Retinal pigment epithelial cell (primary cell): ENCODE measurements around the gene GAK.

ENCODE experiments used
- DNase-seq: peaks from one replicate; pipeline ENCODE4 v3.0.0-alpha.2; 2010; ENCODE audit warnings: low read depth
- H3K4me3 ChIP-seq: 2 replicates; pipeline ENCODE4 v1.5.1; 2011; ENCODE audit warnings: mild to moderate bottlenecking, low read length, control low read depth, moderate library complexity
- CTCF ChIP-seq: conservative IDR thresholded peaks from 2 replicates; pipeline ENCODE4 v1.5.1; 2011; ENCODE audit warnings: low read depth, low read length, control low read depth, inconsistent platforms

Gene GAK

GRCh38 chr4:830601-831482 lies 101.3 kb downstream of the GAK start:
- H3K4me3 ChIP-seq: no peak overlapping the region
- no peak for DNase-seq
- TF ChIP-seq CTCF: no peak

DNA sequence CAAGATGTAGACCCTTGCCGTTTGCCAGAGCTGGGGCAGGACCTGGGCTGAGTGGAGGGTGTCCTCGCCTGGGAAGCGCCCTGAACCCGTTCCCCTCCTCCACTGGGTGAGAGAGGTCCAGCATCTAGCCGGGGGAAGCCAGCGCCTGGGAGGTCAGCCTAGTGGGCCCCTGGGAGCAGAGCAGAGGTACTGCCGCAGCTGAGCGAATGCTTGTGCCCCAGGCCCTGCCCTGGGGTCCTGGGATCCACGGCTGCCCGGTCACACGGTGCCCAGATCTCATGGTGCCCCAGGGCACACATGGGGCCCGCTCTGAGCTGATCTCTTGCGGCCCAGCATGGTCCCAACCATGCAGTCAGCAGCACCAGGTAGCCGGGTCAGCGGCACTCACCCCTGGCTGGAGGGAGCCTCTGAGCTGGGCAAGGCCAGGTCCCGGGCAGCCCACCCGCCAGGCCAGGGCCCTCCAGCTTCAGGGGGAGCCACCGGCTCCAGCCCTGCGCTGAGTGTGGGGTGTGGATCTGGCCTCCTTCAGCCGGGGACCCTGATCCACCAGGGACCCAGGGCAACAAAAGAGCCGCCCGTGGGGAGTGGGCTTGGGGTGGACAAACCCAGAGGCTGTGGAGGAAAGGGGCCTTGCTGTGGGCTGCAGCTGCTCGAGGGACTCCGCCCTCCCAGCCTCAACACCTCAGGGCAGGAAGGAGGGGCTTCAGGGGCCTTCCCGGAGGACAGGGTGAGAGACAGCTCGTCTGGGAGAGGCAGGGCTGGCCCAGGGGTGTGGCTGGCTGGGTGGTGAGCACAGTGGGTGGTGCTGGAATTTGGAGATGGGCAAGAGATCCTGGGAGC lies 102.1 kb downstream of the GAK start:
- no peak for DNase-seq
- TF ChIP-seq CTCF: no peak
- no peak overlapping the region for H3K4me3 ChIP-seq

GRCh38 chr4:829291-829690 lies 102.8 kb downstream of the GAK start:
- no peak overlapping the region for H3K4me3 ChIP-seq
- no peak for DNase-seq
- TF ChIP-seq CTCF: no peak

GRCh38 chr4:828641-829271 lies 103.4 kb downstream of the GAK start:
- H3K4me3 ChIP-seq: no peak overlapping the region
- TF ChIP-seq CTCF: peak; percentile 23
- DNase-seq: no peak

DNA sequence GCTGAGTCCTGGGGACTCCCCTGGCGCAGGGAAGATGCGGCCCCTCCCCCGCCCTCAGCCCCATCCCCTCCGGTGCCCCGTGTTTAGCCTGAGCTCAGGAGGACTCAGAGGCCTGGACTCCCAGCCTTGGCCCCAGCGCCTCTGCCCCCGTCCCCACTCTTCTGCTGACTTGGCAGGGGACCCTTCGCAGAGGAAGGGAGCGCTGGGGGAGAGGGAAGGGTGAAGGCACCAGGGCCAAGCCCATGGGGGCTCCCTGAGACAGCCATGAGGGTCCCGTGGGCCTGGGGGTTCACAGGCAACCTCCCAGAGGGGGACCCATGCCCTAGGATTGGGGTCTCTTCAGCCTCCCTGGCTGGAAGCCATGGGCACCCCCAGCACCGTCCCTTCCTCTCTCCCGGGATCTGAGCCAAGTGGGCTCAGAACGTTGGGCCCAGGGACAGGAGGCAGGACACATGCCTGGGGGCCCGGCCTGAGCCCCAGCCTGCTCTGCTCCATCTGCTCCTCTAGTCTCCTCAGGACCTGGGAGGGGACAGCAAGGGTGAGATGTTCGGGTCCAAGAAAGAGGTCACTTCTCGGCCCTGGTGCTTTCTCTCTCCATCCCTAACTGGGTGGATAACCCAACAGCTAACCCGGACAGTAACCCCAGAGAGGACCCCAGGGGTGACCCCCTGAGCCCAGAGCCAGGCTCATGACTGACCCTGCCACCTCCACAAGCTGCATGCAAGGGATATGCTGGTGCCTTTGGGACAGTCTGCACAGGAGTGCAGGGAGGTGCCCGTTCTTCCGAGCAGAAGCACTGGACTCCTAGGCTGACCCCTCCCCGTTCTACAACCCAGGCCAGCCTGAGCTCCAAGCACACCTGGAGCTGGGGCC lies 104.7 kb downstream of the GAK start:
- no peak for DNase-seq
- no peak for TF ChIP-seq CTCF
- H3K4me3 ChIP-seq: no peak overlapping the region

DNA sequence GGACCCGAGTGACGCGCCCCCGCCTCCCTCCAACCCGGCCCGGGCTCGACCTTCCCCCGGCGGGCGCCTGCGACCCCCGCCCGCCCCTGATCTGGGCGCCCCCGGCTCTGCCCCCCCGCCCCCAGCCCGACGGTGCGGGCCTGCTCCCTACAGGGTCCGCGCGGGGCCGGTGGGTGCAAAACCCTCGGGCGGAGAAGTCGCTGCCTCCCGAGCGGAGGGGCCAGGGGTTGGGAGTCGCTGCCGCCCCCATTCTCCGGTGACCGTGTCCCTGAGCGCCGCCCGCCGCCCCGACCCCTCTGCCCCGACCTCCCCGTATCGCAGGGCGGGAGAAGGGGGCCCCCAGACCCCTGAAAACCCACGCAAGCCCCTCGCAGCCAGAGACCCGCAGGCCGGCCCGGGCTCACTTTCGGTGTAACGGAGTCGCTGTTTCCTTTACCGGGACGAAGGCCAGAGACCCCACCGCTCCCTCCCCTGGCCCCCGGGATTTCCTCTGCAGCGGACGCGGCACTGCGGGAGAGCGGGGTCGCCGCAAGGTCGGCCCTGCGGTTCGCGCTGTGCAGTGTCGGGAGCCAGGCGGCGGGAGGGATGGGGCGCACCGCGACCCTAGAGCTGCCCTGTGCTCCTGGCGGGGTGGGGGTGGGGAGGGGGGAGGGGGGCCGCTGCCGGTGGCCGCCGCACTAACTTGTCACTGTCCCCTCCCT lies 105.5 kb downstream of the GAK start:
- no peak for DNase-seq
- H3K4me3 ChIP-seq: no peak overlapping the region
- no peak for TF ChIP-seq CTCF
